Glomerular visceral epithelial cell (primary cell): ENCODE measurements around the gene RRBP1.

Experiments
- DNase-seq: peaks from one replicate; pipeline ENCODE4 v3.0.0-alpha.2; 2016; ENCODE audit errors: extremely low spot score

Gene RRBP1

DNA sequence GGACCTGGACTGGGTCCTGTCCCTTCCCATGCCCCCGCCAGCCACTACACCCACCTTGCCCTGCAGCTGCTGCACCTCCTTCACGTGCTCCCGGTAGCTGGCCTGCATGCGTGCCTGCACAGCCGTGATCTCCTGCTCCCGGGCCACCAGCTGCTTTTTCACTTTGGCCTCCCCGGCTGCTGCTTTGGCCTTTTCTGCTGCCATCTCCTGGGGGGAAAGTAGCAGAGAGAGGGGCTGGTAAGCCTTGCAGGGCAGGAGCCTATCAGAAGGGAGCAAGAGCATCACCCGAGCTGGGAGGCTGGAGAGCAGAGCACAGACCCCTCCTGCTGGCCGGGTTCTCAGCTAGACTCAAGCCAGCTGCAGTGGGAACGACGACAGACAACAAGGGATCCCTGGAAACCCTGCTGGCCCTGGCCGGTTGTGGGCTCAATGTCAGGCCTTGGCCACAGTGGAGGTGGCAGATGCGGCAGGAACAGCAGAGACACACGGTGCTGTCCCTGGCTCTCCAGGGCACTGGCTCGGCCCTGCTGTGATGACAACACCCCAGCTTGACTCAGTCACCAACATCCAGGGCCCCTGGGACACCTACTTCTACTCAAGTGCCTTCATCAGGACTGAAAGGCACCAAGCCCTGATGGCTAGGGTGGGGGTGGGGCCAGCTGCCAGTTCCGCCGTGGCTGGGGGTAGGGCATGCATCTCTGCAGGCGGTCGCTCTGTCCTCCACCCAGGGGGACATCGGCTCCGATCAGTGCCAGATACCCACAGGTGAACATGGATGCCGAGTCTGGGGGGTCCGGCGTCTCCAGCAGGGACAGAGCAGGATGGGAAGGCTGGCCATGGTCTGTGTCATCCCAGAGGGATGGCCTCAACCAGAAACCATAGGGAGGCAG lies 45.3 kb downstream of the RRBP1 start:
- no peak for DNase-seq

GRCh38 chr20:17635332-17636244 lies 46.5 kb downstream of the RRBP1 start:
- no peak for DNase-seq

DNA sequence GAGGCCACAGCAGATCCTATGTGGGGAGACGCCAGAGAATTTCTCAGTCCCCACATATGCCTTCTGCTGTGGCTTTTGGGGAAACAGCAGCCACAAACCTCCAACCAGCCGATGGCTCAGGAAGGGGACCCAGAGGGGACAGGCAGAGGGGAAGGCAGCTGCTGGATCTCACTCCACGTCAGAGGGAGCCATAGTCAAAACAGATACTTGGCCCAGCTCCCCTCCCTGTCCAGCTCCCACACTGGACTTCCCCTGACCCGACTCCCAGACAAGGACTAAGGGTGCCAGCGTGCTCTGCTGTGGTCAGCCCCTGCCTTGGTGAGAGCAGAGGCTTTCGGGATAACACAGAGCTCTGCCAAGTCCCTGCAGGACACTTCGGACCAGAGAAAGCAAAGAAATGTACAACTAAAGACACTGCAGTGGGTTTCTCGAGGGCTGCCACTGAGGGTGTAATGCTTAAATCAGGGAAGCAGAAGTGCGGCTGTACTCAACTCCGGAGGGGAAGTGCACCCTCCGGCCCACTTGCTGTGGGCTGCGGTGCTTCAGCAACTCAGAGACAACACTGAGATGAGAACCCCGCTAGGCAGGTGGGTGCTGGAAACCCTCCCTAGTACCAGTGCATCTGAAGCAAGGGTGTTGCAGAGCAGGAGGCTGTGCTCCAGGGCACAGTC lies 47.2 kb downstream of the RRBP1 start:
- no peak for DNase-seq

GRCh38 chr20:17633850-17634500 lies 48.1 kb downstream of the RRBP1 start:
- DNase-seq = no peak

GRCh38 chr20:17633221-17633849 lies 48.7 kb downstream of the RRBP1 start:
- DNase-seq = no peak

- DNase-seq = no peak
These were observed 50.3 kb downstream of the RRBP1 start for GRCh38 chr20:17631576-17632319.

- no peak for DNase-seq
These were observed 51.2 kb downstream of the RRBP1 start for GRCh38 chr20:17630806-17631195.

GRCh38 chr20:17630151-17630805 lies 51.8 kb downstream of the RRBP1 start:
- DNase-seq = no peak

GRCh38 chr20:17629678-17630089 lies 52.4 kb downstream of the RRBP1 start:
- no peak for DNase-seq

DNA sequence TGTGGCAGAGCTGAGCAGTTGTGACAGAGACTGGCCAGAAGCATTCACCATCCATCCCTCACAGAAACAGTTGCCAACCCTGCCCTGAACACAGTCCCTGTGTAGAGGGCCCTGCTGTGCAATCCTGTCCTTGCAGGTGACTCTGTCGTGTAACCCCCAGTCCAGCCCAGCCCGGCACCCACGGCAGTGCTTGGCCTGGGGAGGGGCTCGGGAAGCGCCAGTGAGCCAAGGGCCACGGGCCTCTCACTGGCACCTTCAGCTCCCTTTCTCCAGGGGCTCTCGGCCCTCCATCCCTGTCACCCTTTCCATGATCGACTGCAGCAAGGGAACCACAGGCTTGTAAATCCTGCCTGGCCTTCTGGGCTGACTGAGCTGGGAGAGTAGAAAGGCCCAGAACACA lies 53.0 kb downstream of the RRBP1 start:
- no peak for DNase-seq

DNA sequence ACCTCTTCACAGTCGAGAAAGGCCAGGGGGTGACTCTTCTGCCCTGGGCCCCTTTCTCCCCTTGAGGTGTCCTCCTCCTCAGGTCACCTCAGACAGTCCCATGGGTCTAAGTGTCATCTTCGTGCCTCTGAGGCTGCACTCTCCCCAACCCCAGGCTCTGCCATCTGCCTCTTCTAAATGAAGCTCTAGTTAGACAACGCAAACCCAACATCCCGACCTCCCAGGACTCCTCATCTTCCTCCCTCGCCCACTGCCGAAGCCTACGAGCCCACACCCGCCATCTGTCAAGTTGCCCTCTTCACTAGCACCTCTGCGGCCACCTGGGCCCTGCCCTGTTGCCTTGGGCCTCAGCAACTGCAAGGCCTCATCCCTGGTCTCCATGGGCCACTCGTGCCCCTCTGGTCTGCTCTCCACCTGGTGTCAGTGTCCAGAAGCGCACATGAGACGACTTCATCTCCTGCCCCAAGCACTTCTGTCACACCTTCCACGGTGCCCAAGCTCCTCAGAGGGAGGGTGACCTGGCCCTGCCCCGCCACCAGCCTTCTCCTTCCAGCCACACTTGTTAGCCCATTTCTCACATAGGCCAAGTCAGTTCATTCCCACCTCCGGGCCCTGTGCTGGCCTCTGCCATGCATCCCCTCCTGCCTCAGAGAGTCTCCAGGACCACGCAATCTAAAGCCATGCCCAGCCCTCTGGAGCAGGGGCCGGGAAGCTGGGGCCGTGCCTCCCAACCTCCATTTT lies 53.8 kb downstream of the RRBP1 start:
- no peak for DNase-seq

- DNase-seq = no peak
These were observed 54.7 kb downstream of the RRBP1 start for GRCh38 chr20:17627101-17627955.

GRCh38 chr20:17626217-17627007 lies 55.6 kb downstream of the RRBP1 start:
- no peak for DNase-seq

DNA sequence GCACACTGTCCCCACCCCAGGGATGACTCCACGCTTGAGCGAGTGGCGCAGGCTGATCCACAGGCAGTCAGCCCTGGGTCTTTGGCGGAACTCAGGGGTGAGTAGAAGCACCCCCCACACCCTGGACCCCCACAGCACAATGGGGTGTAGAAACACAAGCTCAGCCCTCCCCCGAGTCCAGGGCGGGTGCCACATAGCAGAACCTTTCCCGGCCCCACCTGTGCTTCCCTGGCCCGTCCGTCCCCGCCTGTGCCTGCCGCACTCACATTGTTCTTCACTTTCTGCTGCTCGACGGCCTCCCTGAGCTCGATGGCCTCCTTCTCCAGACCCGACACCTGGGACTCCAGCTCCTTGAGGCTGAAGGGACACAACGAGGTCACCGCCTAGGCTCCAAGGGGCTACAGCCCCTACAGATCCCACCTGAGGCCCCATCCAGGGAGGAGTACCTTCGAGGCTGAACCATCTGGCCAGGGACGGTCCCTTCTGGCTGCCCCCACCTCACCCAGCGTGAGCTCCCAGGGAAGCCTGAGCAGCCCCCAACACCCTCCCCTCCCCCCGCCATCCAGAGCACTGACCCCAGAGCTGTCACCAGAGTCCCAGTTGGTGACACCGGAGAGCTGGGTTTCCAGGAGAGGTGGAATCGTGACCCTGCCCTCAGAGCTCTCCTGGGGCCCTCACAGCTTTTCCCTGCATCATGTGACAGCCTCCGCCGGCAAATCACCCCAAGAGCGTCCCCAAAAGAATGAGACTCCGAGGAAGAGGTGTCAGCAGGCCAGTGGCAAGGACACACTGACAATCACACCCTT lies 56.6 kb downstream of the RRBP1 start:
- no peak for DNase-seq

- no peak for DNase-seq
These were observed 57.3 kb downstream of the RRBP1 start for GRCh38 chr20:17624551-17625245.

DNA sequence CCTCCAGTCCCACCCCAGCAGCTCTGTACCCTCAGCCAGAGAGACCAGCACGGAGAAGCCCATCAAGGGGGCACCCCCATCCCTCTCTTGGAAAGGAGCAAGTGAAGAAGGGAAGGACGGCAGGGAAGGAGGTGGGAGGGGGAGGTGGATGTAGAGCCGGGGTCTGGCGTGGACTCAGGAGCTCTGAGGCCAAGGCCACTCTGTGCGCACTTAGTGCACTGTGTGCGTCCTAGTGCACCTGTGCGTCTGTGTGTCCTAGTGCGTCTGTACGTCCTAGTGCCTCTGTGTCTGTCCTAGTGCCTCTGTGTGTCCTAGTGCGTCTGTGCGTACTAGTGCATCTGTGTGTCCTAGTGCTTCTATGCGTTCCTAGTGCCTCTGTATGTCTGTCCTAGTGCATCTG lies 58.0 kb downstream of the RRBP1 start:
- no peak for DNase-seq
